Activated CD4-positive, CD25-positive, alpha-beta regulatory T cell treated with anti-CD3 and anti-CD28 coated beads, Interleukin-2, amount 50 U/mL, for 72 hours (primary cell): ENCODE measurements around the gene ZNF548.
"Not testable (repeated sequence)": the region's sequence is repeated elsewhere in the genome, so short reads cannot be mapped to it uniquely, and the experiment has no call there.

Experiments used
- DNase-seq: peaks from one replicate; pipeline ENCODE4 v3.0.0; 2021

ZNF548 gene

GRCh38 chr19:57389730-57390598 is at the start of gene ZNF548:
TSS of gene ZNF548 (plus strand) at chr19:57389854. CDS start at chr19:57390100, 246 bp downstream.
- peak; percentile 91 for DNase-seq

- DNase-seq, result no peak
Observed at GRCh38 chr19:57342582-57342981, 47.1 kb upstream of the ZNF548 start.

GRCh38 chr19:57348136-57348535 is 41.5 kb upstream of the ZNF548 start:
- DNase-seq, result no peak

- peak; percentile 76 for DNase-seq
Observed at GRCh38 chr19:57350877-57351805, 38.5 kb upstream of the ZNF548 start, which contains the start of gene ZNF304. TSS of gene ZNF304 (plus strand) at chr19:57351271. CDS start at chr19:57351665, 394 bp downstream.

- DNase-seq, result no peak
Observed at GRCh38 chr19:57351867-57352266, 37.8 kb upstream of the ZNF548 start.

- no peak for DNase-seq
Observed at GRCh38 chr19:57355916-57356315, 33.7 kb upstream of the ZNF548 start.

GRCh38 chr19:57357406-57357805 is 32.2 kb upstream of the ZNF548 start:
- DNase-seq, result no peak

- no peak for DNase-seq
Observed at GRCh38 chr19:57359300-57359699, 30.4 kb upstream of the ZNF548 start.

GRCh38 chr19:57362419-57362818 is 27.2 kb upstream of the ZNF548 start:
- DNase-seq, result no peak

- peak; percentile 97 for DNase-seq
Observed at GRCh38 chr19:57362997-57363687, 26.5 kb upstream of the ZNF548 start, which contains the start of the genes TRAPPC2B and ZNF547. TSS of gene TRAPPC2B (plus strand) at chr19:57363551. CDS start at chr19:57364834, 1,283 bp downstream. TSS of gene ZNF547 (plus strand) at chr19:57363551. CDS start at chr19:57368556, 5,005 bp downstream.

- no peak for DNase-seq
Observed at GRCh38 chr19:57363688-57364181, 25.9 kb upstream of the ZNF548 start.

- DNase-seq, result no peak
Observed at GRCh38 chr19:57366776-57367175, 22.9 kb upstream of the ZNF548 start.

- no peak for DNase-seq
Observed at GRCh38 chr19:57374179-57374578, 15.5 kb upstream of the ZNF548 start.

- not testable (repeated sequence) for DNase-seq
Observed at GRCh38 chr19:57374647-57375046, 15.0 kb upstream of the ZNF548 start.

- DNase-seq, result no peak
Observed at GRCh38 chr19:57376151-57376550, 13.5 kb upstream of the ZNF548 start.

GRCh38 chr19:57377498-57378146 is 12.0 kb upstream of the ZNF548 start:
- DNase-seq, result no peak

- DNase-seq, result no peak
Observed at GRCh38 chr19:57380923-57381322, 8.7 kb upstream of the ZNF548 start.

GRCh38 chr19:57382806-57383488 is 6.7 kb upstream of the ZNF548 start:
- DNase-seq, result no peak

GRCh38 chr19:57389194-57389729 is 392 bp upstream of the ZNF548 start:
- DNase-seq, result no peak

- no peak for DNase-seq
Observed at GRCh38 chr19:57395710-57396109, 6.1 kb downstream of the ZNF548 start.

GRCh38 chr19:57398868-57399267 is 9.2 kb downstream of the ZNF548 start:
- no peak for DNase-seq
